ENCODE data around the gene OSER1.

DNA sequence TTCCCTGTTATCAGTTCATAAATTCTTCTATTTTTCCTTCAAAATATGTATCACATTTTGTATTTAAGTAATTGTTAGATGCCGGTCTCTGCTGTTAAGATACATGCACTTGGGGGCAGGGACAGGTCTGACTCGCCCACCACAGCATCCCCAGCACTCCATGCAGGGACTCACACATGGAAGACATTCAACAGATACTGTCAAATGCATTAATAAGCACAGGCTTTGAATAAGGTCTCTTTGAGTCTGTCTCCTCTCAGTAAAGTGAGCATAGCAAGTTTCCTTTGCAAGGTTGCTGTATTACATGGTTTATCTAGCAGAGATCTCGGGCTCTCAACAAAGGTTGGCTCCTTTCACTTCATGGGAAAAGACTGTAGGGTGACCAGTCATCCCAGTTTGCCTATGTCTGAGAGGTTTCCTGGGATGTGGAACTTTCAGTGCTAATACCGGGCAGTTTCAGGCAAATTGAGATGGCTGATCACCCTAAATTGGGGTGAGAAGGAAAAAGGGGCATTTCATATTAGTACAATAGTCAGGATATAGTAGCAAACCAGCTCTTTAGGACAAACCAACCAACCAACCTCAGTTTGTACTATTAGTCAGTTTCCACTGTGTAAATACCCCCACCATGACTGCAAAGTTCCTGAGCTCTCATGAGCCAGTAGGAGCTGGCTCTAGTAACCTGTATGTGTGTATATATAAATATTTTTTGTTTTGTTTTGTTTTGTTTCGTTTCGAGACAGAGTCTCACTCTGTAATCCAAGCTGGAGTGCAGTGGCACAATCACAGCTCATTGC, 38.6 kb downstream of the OSER1 start:
- TF ChIP-seq POLR2A (IDR thresholded peaks at IDR 0.05) = no peak
- TF ChIP-seq CTCF (IDR thresholded peaks at IDR 0.05) = no peak

All from vagina (tissue), 2 donors.